Mammary epithelial cell (primary cell): ENCODE data around the gene FLYWCH1.

Experiments used
- EZH2 ChIP-seq: IDR thresholded peaks from 2 replicates; pipeline ENCODE4 v1.6.1; 2012; ENCODE audit warnings: low read length, inconsistent platforms, borderline replicate concordance
- TF ChIP-seq, protein P1 (sequence below), 2 donors: IDR thresholded peaks in 1 of 2; conservative IDR thresholded peaks in 1 of 2; 2 replicates each; pipeline ENCODE4 v1.5.1; 2011 to 2012; ENCODE audit warnings: inconsistent platforms in 2 of 2, low read length in 2 of 2, mild to moderate bottlenecking in 2 of 2, control low read depth in 1 of 2, low read depth in 1 of 2; ENCODE audit not compliant: insufficient read depth in 1 of 2; ENCODE audit errors: extremely low read depth in 1 of 2

- TF ChIP-seq, protein P1, sequence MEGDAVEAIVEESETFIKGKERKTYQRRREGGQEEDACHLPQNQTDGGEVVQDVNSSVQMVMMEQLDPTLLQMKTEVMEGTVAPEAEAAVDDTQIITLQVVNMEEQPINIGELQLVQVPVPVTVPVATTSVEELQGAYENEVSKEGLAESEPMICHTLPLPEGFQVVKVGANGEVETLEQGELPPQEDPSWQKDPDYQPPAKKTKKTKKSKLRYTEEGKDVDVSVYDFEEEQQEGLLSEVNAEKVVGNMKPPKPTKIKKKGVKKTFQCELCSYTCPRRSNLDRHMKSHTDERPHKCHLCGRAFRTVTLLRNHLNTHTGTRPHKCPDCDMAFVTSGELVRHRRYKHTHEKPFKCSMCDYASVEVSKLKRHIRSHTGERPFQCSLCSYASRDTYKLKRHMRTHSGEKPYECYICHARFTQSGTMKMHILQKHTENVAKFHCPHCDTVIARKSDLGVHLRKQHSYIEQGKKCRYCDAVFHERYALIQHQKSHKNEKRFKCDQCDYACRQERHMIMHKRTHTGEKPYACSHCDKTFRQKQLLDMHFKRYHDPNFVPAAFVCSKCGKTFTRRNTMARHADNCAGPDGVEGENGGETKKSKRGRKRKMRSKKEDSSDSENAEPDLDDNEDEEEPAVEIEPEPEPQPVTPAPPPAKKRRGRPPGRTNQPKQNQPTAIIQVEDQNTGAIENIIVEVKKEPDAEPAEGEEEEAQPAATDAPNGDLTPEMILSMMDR (conservative IDR thresholded peaks at IDR 0.05 in 1 of 2, IDR thresholded peaks at IDR 0.05 in 1 of 2; ENCODE audit: extremely low read depth in 1 of 2, insufficient read depth in 1 of 2, low read depth in 1 of 2, low read length in 2 of 2): no peak
- no peak for TF ChIP-seq EZH2
Observed at GRCh38 chr16:2948807-2949704, 37.3 kb downstream of the FLYWCH1 start.
